GM21737 (cell line): ENCODE data around the gene BIRC6.
"Not testable (repeated sequence)": the region's sequence is repeated elsewhere in the genome, so short reads cannot be mapped to it uniquely, and the experiment has no call there.

Experiments
- ATAC-seq: cut with Tn5 transposase; IDR thresholded peaks from one replicate; pipeline ENCODE4 v1.9.1; 2021; ENCODE audit warnings: mild to moderate bottlenecking, moderate library complexity; ENCODE audit not compliant: unreplicated experiment

BIRC6 gene

GRCh38 chr2:32436150-32436549 lies 79.3 kb downstream of the BIRC6 start:
- ATAC-seq: no peak

GRCh38 chr2:32442020-32442467 lies 85.2 kb downstream of the BIRC6 start:
- ATAC-seq: no peak

- ATAC-seq: no peak
Measured at GRCh38 chr2:32446369-32446768, 89.5 kb downstream of the BIRC6 start.

GRCh38 chr2:32450851-32451250 lies 94.0 kb downstream of the BIRC6 start:
- ATAC-seq: no peak

- ATAC-seq: no peak
Measured at GRCh38 chr2:32452338-32453064, 95.7 kb downstream of the BIRC6 start.

- no peak for ATAC-seq
Measured at GRCh38 chr2:32453242-32454062, 96.6 kb downstream of the BIRC6 start.

- ATAC-seq: no peak
Measured at GRCh38 chr2:32455816-32456215, 99.0 kb downstream of the BIRC6 start.

GRCh38 chr2:32456808-32457207 lies 100.0 kb downstream of the BIRC6 start:
- no peak for ATAC-seq

GRCh38 chr2:32457814-32458213 lies 101.0 kb downstream of the BIRC6 start:
- no peak for ATAC-seq

GRCh38 chr2:32460861-32461260 lies 104.0 kb downstream of the BIRC6 start:
- ATAC-seq: not testable (repeated sequence)

- no peak for ATAC-seq
Measured at GRCh38 chr2:32463110-32463509, 106.3 kb downstream of the BIRC6 start.

- ATAC-seq: no peak
Measured at GRCh38 chr2:32464431-32464830, 107.6 kb downstream of the BIRC6 start.

- ATAC-seq: no peak
Measured at GRCh38 chr2:32472605-32473004, 115.8 kb downstream of the BIRC6 start.

- no peak for ATAC-seq
Measured at GRCh38 chr2:32474381-32474780, 117.6 kb downstream of the BIRC6 start.

GRCh38 chr2:32478889-32479620 lies 122.2 kb downstream of the BIRC6 start:
- no peak for ATAC-seq

- ATAC-seq: no peak
Measured at GRCh38 chr2:32479993-32480392, 123.2 kb downstream of the BIRC6 start.

GRCh38 chr2:32482471-32482870 lies 125.6 kb downstream of the BIRC6 start:
- ATAC-seq: no peak

GRCh38 chr2:32484937-32485336 lies 128.1 kb downstream of the BIRC6 start:
- ATAC-seq: no peak

- ATAC-seq: no peak
Measured at GRCh38 chr2:32485399-32485798, 128.6 kb downstream of the BIRC6 start.

- no peak for ATAC-seq
Measured at GRCh38 chr2:32489061-32489460, 132.2 kb downstream of the BIRC6 start.

- no peak for ATAC-seq
Measured at GRCh38 chr2:32491346-32491745, 134.5 kb downstream of the BIRC6 start.
